Endothelial cell of coronary artery (primary cell): ENCODE results near the gene DHX32. TPM values are rescaled to one million over a fixed set of nuclear protein-coding genes. Genes with fewer than 3 reads are reported as not detected.

Experiments
- total RNA-seq: library from RNA; depleted of rRNA; stranded (reverse); fragments of >200 nt; gene quantifications from 2 replicates; pipeline ENCODE4 v1.2.3, GENCODE V29; 2014

Gene DHX32, protein sequence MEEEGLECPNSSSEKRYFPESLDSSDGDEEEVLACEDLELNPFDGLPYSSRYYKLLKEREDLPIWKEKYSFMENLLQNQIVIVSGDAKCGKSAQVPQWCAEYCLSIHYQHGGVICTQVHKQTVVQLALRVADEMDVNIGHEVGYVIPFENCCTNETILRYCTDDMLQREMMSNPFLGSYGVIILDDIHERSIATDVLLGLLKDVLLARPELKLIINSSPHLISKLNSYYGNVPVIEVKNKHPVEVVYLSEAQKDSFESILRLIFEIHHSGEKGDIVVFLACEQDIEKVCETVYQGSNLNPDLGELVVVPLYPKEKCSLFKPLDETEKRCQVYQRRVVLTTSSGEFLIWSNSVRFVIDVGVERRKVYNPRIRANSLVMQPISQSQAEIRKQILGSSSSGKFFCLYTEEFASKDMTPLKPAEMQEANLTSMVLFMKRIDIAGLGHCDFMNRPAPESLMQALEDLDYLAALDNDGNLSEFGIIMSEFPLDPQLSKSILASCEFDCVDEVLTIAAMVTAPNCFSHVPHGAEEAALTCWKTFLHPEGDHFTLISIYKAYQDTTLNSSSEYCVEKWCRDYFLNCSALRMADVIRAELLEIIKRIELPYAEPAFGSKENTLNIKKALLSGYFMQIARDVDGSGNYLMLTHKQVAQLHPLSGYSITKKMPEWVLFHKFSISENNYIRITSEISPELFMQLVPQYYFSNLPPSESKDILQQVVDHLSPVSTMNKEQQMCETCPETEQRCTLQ
- 33.4 and 35.7 TPM in 2 replicates for total RNA-seq

DNA sequence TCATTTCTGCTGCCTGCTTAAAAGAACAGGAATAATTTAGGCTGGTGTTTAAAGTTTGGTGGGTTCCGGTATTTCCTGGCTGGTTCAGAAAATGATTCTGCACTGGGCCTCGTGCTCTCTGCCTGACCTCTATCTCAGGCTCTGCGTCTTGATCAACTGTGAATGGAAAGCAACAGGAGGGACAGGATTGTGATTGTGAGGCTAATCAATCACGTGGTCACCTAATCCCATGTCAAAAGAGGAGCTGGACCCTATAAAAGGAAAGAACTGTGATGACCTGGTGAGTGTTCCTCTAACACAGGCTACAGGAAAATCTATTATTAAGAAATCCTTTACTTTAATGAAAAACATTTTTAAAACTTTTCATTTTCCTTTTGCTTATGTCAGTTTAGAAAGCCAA, at the start of gene DHX32:
TSS of gene DHX32 (minus strand) at position 101 of the 400 bp plus-strand sequence. CDS start 468 bp downstream, outside the sequence.

DNA sequence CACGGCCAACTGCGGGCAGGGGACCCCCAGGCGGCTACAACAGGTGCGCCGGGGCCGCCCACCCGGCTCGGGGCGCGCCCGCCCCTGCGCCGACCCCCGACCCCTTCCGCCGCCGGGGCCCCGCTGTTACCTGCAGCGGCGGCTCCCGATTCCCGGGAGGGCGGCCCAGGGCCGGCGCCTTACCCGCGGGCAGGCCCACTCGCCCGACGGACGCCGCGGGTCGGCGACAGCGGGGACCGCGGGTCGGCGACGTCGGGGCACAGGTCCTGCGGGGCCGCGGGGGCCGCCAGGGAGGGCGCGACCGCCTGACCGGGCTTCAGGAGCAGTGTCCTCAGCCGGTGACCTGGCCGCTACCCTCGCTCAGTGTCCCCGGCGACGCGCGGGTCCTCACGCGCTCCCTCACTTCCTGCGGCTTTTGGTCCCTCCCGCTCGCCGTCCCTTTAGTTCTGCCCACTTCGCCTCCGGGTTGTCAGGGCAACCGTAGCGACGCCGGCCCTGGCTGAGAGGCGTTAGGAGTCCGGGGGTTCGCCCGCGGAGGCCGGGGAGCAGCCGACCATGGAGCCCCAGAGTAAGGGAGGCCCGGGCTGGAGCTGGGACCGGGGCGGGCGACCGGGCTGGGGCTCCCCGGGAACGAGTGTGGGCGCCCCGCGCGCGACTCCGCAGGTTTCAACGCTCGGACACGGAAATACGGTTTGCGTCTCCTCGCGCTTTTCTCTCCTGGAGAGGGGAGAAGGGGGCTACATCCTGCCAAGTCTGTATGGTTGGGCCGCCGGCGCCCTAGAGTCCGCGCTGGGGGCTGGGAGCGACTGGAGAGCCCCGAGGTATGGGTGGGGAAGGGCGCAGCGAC, 15.2 kb upstream of the DHX32 start, which contains the start of gene FANK1:
TSS of gene FANK1 (plus strand) at position 477 of the 847 bp plus-strand sequence. CDS start at position 556, 79 bp downstream.

DNA sequence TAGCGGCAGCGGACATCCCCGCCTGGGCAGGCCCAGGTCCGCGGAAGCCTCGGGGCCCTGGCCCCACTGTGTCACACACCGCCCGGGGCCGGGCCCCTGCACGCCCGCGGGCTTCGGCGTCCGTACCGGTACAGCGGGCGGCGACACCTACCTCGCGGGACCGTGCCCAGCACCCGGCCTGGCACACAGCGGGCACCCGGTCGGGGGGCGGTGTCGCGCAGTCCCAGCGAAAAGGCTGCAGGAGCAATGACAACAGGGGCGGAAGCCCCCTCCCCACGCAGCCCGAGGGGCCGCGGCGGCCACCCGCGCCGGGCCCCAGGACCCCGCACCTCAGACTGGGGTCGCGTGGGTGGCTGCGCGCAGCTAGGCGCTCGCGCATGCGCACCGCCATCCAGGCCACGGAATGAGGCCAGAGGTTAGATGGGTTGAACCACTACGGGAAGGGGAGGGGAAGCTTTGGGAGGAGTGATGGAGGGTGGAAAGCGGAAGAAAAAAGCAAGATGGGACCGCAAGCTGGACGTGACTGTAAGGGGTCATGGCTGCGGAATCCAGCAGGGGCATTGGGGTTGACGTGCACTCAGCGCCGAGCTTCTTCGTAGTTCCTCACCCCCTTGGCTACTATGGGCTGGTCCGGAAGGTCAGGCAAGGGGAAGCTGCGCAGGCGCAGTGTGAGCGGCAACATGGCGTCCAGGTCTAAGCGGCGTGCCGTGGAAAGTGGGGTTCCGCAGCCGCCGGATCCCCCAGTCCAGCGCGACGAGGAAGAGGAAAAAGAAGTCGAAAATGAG, 58.0 kb downstream of the DHX32 start, which contains the start of the genes BCCIP and UROS:
TSS of gene BCCIP (plus strand) at position 669 of the 785 bp plus-strand sequence. CDS start at position 681, 12 bp downstream.
TSS of gene UROS (minus strand) at position 381 of the 785 bp plus-strand sequence. CDS start 6,759 bp downstream, outside the sequence.

Other genes with a start within 250 kb of the DHX32 start
- not detected in 2 replicates for gene TEX36, start 198.1 kb downstream of the DHX32 start, total RNA-seq
- gene EDRF1, start 161.6 kb downstream of the DHX32 start, total RNA-seq: 16.2 and 17.3 TPM in 2 replicates
- under 0.01 and 0.09 TPM in 2 replicates for gene MMP21, start 105.5 kb downstream of the DHX32 start, total RNA-seq
- gene UROS, start 58.0 kb downstream of the DHX32 start, total RNA-seq: 36.4 and 54.1 TPM in 2 replicates
- 44.0 and 64.2 TPM in 2 replicates for gene BCCIP, start 57.7 kb downstream of the DHX32 start, total RNA-seq
- gene FANK1, start 15.3 kb upstream of the DHX32 start, total RNA-seq: 2.4 and 7.8 TPM in 2 replicates